Ishikawa (cell line): ENCODE results near the gene NEGR1.

Source experiments
- CEBPB ChIP-seq: IDR thresholded peaks from 2 replicates; pipeline ENCODE4 v1.6.1; 2012
- CREB1 ChIP-seq: IDR thresholded peaks from 2 replicates; pipeline ENCODE4 v1.6.1; 2012; ENCODE audit warnings: low read depth
- EGR1 ChIP-seq: IDR thresholded peaks from 2 replicates; pipeline ENCODE4 v1.6.1; 2012
- EP300 ChIP-seq: IDR thresholded peaks from 2 replicates; pipeline ENCODE4 v1.6.1; 2012; ENCODE audit warnings: borderline replicate concordance
- FOXM1 ChIP-seq: IDR thresholded peaks from 2 replicates; pipeline ENCODE4 v1.6.1; 2012; ENCODE audit warnings: low read depth, borderline replicate concordance
- NFIC ChIP-seq: IDR thresholded peaks from 2 replicates; pipeline ENCODE4 v1.6.1; 2012
- RAD21 ChIP-seq: IDR thresholded peaks from 2 replicates; pipeline ENCODE4 v1.6.1; 2012; ENCODE audit warnings: low read depth
- REST ChIP-seq: IDR thresholded peaks from 2 replicates; pipeline ENCODE4 v1.6.1; 2012; ENCODE audit warnings: low read depth, mild to moderate bottlenecking
- TAF1 ChIP-seq: IDR thresholded peaks from 2 replicates; pipeline ENCODE4 v1.6.1; 2012; ENCODE audit warnings: low read depth, mild to moderate bottlenecking
- TCF12 ChIP-seq: IDR thresholded peaks from 2 replicates; pipeline ENCODE4 v1.6.1; 2012; ENCODE audit warnings: low read depth
- TEAD4 ChIP-seq: IDR thresholded peaks from 2 replicates; pipeline ENCODE4 v1.6.1; 2012
- USF1 ChIP-seq: IDR thresholded peaks from 2 replicates; pipeline ENCODE4 v1.6.1; 2012
- YY1 ChIP-seq: IDR thresholded peaks from 2 replicates; pipeline ENCODE4 v1.6.1; 2012; ENCODE audit warnings: low read depth
- ZBTB7A ChIP-seq: IDR thresholded peaks from 2 replicates; pipeline ENCODE4 v1.6.1; 2012; ENCODE audit warnings: low read depth
- TF ChIP-seq, protein P1 (sequence below): IDR thresholded peaks from 2 replicates; pipeline ENCODE4 v1.6.1; 2012

Gene NEGR1

GRCh38 chr1:71414179-71414578 lies 868.2 kb downstream of the NEGR1 start:
- TF ChIP-seq RAD21 (no peak), EP300 (no peak), CREB1 (no peak), CEBPB (no peak), REST (no peak), NFIC (no peak), USF1 (no peak), EGR1 (no peak), YY1 (no peak), FOXM1 (no peak), TAF1 (no peak), TCF12 (no peak)
- TF ChIP-seq, protein P1, sequence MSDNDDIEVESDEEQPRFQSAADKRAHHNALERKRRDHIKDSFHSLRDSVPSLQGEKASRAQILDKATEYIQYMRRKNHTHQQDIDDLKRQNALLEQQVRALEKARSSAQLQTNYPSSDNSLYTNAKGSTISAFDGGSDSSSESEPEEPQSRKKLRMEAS, result no peak

- TF ChIP-seq FOXM1, result no peak
- no peak for TF ChIP-seq EGR1
- no peak for TF ChIP-seq YY1
- no peak for TF ChIP-seq CEBPB
- no peak for TF ChIP-seq RAD21
Measured at GRCh38 chr1:71413441-71414175, 868.7 kb downstream of the NEGR1 start.

DNA sequence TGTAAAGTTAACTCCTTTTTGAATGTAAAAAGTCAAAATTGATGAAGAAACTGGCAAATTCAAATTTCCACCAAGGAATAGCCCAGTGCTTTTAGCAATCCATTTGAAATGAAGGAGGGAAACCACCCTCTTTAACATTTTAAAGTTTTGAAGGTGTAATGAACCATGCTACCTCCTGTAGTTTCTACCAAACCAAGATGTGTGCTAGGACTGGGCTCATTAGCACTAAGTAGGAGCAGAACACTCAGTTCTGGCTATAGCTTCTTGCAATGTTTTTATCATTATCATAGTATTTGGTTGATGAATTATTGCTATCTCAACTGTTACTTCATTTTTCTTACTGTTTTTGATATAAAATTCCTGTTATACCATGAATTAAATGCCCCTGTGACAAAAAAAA lies 882.3 kb downstream of the NEGR1 start:
- no peak for TF ChIP-seq CREB1

GRCh38 chr1:71399594-71399993 lies 882.7 kb downstream of the NEGR1 start:
- no peak for TF ChIP-seq RAD21
- no peak for TF ChIP-seq YY1
- TF ChIP-seq CEBPB, result no peak
- no peak for TF ChIP-seq TEAD4
- TF ChIP-seq EP300, result no peak
- TF ChIP-seq REST, result no peak
- no peak for TF ChIP-seq TAF1
- TF ChIP-seq ZBTB7A, result no peak
- TF ChIP-seq USF1, result no peak

DNA sequence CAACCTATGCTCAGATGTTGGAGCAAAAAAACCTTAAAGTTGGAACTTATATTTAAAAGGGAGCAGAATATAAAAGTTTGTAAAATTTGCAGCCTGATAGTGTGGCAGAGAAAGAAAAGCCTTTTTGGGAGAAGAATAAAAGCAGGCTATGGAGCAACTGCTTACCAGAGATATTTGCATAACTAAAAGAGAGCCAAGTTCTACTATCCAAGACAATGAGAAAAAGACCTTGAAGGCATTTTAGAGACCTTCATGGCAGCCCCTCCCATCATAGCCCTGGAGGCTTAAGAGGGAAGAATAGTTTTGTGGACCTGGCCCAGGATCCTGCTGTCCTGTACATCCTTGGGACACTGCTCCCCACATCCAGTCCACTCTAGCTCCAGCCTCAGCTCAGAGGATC lies 889.0 kb downstream of the NEGR1 start:
- TF ChIP-seq, protein P1, result no peak
- TF ChIP-seq EGR1, result no peak
- no peak for TF ChIP-seq USF1
- no peak for TF ChIP-seq NFIC
- TF ChIP-seq CREB1, result no peak
- no peak for TF ChIP-seq TEAD4
- no peak for TF ChIP-seq ZBTB7A
- TF ChIP-seq CEBPB, result no peak
- TF ChIP-seq EP300, result no peak
- no peak for TF ChIP-seq YY1
- TF ChIP-seq FOXM1, result no peak

DNA sequence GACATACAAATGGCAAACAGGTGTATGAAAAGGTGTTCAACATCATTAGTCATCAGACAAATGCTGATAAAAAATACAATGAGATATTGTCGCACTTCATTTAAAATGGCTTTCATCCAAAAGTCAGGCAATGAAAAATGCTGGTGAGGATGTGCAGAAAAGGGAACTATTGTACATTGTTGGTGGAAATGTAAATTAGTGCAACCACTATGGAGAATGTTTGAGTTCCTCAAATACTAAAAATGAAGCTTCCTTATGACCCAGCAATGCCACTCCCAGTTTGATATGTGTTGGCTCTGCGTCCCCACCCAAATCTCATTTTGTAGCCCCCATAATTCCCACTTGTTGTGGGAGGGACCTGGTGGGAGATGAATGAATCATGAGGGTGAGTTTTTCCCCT lies 891.8 kb downstream of the NEGR1 start:
- TF ChIP-seq TEAD4 (no peak), TCF12 (no peak), RAD21 (no peak), ZBTB7A (no peak), CEBPB (no peak), EGR1 (no peak), USF1 (no peak), YY1 (no peak), FOXM1 (no peak), TAF1 (no peak), NFIC (no peak), CREB1 (no peak)
- TF ChIP-seq, protein P1, result no peak
